GM19043 (cell line): ENCODE data around the gene GP2.
"Not testable (repeated sequence)": the region's sequence is repeated elsewhere in the genome, so short reads cannot be mapped to it uniquely, and the experiment has no call there.

Source experiments
- ATAC-seq: cut with Tn5 transposase; IDR thresholded peaks from one replicate; pipeline ENCODE4 v1.9.1; 2021; ENCODE audit warnings: low read depth; ENCODE audit not compliant: unreplicated experiment

GP2 gene

GRCh38 chr16:20326321-20326720 lies 992 bp downstream of the GP2 start:
- no peak for ATAC-seq

GRCh38 chr16:20325005-20325404 lies 2.3 kb downstream of the GP2 start:
- no peak for ATAC-seq

DNA sequence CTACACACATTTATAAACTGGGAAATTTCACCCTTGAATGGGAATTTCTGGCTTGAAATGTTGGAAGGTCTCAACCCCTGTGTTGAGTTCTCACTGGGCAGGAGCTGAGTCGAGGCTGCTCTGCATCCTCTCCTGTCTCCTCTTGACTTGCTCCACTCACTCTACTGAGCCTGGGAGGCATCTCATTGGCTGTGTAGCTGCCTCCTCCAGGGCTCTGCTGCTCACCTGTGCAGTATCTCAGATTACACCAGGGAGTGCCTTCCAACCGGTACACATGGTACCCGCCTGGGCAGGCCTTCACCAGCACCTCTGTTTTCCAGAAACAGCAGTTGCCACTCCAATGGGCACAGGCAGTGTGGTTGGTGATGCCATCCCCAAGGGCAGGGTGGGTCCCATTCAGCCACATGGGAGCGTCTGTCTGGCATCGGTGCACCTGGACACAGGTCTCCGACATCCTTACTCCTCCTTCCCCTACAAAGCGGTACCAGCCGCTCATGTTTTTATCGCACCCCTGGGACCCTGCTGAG lies 3.7 kb downstream of the GP2 start:
- ATAC-seq, result no peak

DNA sequence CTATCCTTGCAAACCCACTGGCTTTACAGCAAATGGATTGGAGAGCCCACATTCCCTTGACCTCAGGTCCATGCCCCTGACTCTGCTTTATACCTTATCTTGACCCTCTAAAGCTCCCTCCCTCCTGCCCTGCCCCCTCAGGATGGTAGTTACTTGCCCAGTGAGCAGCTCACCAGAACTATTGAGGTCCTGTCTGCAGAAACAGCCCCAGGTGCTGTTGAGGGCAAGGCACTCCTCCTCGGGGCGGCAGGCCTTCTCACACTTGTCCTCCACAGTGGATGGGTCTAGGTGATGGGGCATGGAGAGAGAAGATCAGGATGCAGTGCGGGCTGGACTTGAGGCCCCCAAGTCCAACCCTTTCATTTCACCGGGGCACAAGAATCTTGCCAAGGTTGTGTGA lies 4.6 kb downstream of the GP2 start:
- ATAC-seq, result no peak

GRCh38 chr16:20321671-20322070 lies 5.6 kb downstream of the GP2 start:
- ATAC-seq, result no peak

- not testable (repeated sequence) for ATAC-seq
These were observed 6.3 kb downstream of the GP2 start for GRCh38 chr16:20321051-20321450.

DNA sequence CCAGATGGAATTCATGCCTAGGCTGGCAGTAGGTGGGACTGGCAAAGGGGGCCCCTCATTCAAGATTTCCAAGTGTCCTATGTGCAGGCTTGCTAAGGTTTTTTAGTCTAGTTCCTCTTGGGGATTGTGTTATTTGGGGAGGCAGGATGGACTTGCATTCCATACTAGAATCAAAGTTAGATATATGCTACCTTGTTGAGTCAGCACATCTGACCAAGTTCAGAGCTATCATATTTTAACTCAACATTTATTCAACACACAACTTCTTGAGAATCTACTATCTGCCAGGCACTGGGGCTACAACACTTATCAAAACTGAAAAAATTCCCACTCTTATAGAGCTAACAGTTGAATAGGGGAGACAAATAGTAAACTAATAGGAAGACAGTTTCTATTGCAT lies 6.7 kb downstream of the GP2 start:
- no peak for ATAC-seq

- no peak for ATAC-seq
These were observed 7.1 kb downstream of the GP2 start for GRCh38 chr16:20320178-20320577.

DNA sequence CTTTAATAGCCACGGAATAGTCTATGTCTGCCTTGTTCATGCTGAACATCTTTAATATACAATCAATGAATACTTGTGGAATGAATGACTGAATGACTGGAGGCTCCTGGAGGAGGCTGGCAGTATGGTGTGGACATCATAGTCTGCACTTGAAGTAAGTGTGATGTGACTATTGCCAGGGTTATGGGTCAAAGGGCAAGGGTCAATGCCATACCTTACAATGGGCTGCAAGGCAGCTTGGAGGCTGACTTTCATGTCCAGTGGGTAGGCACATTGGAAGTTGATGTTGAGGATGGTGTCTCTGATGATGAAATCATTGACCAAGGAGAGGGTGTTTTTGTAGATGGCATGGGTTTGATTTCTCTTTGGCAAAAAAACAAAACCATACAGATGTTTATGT lies 7.9 kb downstream of the GP2 start:
- no peak for ATAC-seq

DNA sequence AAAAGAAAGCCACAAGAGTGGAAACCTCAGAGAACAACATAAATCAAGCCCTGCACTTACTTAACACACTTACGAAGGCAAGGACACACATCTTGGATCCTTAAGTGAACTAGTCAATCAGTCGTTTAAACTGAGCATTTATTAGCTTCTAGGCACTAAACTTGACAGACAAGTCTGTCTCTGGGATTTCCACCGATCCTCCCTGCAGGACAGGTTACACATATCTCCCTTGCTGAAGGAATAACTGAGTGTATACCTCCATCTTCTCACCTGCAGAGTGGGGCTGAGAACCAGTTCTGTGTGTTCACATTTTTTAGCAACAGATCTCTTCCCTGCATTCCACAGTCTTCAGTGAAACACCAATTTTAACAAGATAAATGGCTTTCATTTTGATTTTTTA lies 8.9 kb downstream of the GP2 start:
- ATAC-seq, result no peak

GRCh38 chr16:20318006-20318405 lies 9.3 kb downstream of the GP2 start:
- ATAC-seq, result no peak

- no peak for ATAC-seq
These were observed 10.2 kb downstream of the GP2 start for GRCh38 chr16:20317117-20317516.

DNA sequence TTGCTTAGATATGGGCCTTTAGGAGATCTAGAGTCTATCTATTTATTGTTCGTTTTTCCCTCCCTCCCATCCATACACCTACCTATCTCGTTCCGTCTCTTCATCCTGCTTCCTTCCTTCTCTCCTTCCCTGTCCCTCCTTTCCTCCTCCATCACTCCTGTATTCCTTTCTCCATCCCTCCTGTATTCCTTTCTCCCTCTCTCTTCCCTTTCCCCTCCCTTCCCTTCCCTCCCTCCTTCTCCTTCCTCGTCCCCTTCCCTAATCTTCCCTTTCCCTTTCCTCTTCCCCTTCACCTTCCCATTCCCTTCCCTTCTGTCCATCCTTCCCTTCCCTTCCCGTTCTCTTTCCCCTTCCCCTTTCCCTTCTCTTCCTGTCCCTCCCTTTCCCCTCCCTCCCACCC lies 10.6 kb downstream of the GP2 start:
- no peak for ATAC-seq

DNA sequence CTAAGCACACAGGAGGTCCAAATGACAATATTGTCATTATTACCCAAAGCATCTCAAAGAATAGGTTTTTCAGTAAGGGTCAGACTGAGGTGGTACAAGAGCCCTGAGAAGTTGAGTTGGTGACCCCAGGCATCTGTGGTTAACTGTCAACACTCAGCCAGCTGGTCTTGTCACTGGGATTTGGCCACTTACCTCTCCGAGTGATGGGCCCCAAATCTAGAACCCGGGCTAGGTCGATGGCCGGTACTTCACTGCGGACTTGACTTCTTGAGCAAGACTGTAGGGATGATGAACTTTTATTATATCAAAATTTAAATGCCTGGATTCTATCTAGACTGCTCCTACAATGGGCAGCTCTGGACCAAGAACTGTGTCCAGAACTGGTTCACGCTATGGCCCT lies 11.5 kb downstream of the GP2 start:
- no peak for ATAC-seq

- ATAC-seq, result no peak
These were observed 12.7 kb downstream of the GP2 start for GRCh38 chr16:20314575-20314974.

DNA sequence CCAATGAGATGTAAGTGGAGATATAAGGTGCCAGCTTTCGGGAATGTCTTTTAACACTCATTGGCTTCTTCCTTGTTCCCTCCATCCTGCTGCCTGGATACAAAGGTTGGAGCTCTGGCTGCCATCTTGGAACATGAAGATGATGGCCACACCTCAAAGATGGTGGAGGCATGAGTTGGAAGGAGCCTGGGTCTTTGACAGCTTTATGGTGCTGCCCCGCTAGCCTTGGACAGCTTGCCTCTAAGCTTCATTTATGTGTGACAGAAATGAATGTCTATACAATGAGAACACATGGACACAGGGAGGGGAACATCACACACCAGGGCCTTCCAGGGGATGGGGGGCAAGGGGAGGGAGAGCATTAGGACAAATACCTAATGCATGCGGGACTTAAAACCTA lies 13.6 kb downstream of the GP2 start:
- no peak for ATAC-seq

DNA sequence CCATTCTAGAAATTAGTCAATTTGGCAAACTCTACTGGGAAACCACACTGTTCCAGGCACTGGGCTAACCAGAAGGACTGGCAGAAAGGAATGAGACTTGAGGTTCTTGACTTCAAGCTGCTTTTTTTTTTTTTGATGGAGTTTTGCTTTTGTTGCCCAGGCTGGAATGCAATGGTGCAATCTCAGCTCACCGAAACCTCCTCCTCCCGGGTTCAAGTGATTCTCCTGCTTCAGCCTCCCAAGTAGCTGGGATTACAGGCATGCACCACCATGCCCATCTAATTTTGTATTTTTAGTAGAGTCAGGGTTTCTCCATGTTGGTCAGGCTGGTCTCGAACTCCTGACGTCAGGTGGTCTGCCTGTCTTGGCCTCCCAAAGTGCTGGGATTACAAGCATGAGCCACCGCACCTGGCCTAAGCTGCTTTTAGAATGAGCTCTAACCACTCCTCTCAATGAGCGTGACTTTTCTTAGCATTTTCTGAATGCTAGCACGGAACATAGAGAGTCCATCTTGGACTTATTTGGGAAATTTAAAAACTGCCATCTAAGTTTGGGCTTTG lies 14.7 kb downstream of the GP2 start:
- not testable (repeated sequence) for ATAC-seq

- ATAC-seq, result no peak
These were observed 15.8 kb downstream of the GP2 start for GRCh38 chr16:20311548-20311947.

DNA sequence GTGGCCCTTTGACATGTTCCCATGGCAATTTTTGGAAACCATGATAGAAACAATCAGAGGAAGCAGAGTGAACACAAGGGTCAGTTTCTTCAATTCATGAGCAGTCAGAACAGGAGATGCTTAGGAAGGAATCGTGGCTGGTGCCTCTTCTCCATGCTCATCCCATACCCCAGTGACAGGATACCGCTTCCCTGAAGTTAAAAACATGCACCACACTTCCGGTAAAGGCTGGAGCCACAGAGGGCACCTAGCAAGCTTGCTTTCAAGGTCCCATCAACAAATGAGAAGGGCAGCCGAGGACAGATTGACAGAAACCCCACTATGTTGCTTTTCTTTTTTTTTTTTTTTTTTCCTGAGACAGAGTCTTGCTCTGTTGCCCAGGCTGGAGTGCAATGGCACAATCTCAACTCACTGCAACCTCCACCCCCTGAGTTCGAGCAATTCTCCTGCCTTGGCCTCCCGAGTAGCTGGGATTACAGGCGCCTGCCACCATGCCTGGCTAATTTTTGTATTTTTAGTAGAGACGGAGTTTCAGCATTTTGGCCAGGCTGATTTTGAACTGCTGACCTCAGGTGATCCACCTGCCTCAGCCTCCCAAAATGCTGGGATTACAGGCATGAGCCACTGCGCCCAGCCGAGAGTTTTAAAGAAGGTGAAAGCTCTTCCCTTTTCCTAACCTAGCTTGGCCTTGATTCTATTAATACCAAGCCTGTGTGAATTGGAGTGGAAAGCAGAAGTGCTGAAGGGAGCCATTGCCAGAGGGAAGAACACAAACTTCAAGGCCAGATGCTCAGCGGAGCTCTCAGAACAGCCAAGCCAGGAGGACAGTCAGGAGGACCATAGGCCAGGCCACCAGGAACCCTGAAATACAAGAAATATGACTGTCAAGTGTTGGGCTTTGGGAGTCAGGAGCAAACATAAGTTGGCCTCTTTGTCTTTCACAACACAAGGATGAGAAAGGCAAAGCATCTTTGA lies 16.6 kb downstream of the GP2 start:
- ATAC-seq, result no peak

- ATAC-seq, result no peak
These were observed 17.5 kb downstream of the GP2 start for GRCh38 chr16:20309786-20310185.

DNA sequence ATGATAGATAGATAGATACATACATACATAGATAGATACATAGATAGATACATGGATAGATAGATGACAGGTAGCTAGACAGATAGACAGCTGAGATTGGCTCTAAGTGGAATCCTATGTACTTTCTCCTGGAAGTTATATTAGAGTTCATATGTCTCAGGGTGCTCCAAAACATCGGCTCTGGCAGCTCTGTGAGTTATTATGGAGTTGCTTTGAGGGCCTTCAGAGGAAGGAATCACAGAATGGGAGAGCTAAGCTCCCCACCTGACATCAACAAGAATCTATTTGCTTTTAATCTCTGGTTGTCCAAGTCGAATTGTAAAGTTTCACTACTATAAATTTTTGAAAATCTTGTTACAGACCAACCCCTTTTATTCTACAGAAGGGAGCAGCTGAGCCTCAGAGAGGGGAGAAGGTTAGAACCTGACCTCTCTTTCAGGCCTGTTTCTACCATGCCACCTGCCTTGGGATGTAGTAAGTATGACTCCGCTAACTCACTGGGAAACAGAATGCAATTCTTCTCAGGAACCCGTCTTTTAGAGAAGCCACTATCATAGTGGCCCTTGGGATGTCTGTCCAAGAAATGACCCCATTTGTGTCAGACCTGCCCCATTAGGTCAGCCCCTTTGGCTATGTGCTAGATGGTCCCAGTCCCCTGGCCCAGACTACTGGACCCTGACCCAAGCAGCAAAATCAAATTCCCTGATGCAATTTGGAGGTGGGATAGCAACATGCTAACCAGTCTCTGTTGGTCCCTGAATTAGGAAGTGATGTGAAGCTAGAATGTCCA lies 18.3 kb downstream of the GP2 start:
- ATAC-seq, result no peak
